Fibroblast of lung (primary cell): ENCODE data around the gene IL6R. TPM values are rescaled to one million over a fixed set of nuclear protein-coding genes. Genes with fewer than 3 reads are reported as not detected.

Experiments
- DNase-seq, 2 donors: peaks; one replicate each; pipeline versions ENCODE4 v3.0.0 to v3.0.0-alpha.2; 2010; ENCODE audit warnings: low read depth in 2 of 2
- H2AFZ ChIP-seq: 2 replicates; pipeline ENCODE4 v1.5.1; 2012; ENCODE audit warnings: low read length, control low read depth, inconsistent platforms
- H3K27ac ChIP-seq: 2 replicates; pipeline ENCODE4 v1.5.1; 2011; ENCODE audit warnings: low read length, control low read depth; ENCODE audit not compliant: insufficient read depth
- H3K27me3 ChIP-seq: 2 replicates; pipeline ENCODE4 v1.5.1; 2011; ENCODE audit warnings: mild to moderate bottlenecking, low read length; ENCODE audit not compliant: control insufficient read depth, insufficient read depth
- H3K36me3 ChIP-seq: 2 replicates; pipeline ENCODE4 v1.5.1; 2011; ENCODE audit warnings: low read length; ENCODE audit not compliant: control insufficient read depth, insufficient read depth
- H3K4me1 ChIP-seq: 2 replicates; pipeline ENCODE4 v1.5.1; 2011; ENCODE audit warnings: low read length; ENCODE audit not compliant: control insufficient read depth, insufficient read depth; ENCODE audit errors: extremely low read depth
- H3K4me2 ChIP-seq: 2 replicates; pipeline ENCODE4 v1.5.1; 2011; ENCODE audit warnings: low read length, control low read depth; ENCODE audit not compliant: insufficient read depth; ENCODE audit errors: extremely low read depth
- H3K4me3 ChIP-seq, 4 experiments: fragments of 200-600 bp in 1 of 4; sonication (generic) in 1 of 4; replicated peaks in 1 of 4; 2 replicates each; pipeline ENCODE4 v1.5.1; 2011 to 2016; ENCODE audit warnings: low read length in 4 of 4, low read depth in 3 of 4, mild to moderate bottlenecking in 3 of 4, control low read depth in 2 of 4, inconsistent platforms in 1 of 4, mixed read lengths in 1 of 4; ENCODE audit not compliant: insufficient read depth in 1 of 4; ENCODE audit errors: control extremely low read depth in 1 of 4
- H3K79me2 ChIP-seq: 2 replicates; pipeline ENCODE4 v1.5.1; 2012; ENCODE audit warnings: mild to moderate bottlenecking, low read length, inconsistent platforms; ENCODE audit not compliant: control insufficient read depth, insufficient read depth
- H3K9ac ChIP-seq: 2 replicates; pipeline ENCODE4 v1.5.1; 2011; ENCODE audit warnings: mild to moderate bottlenecking, low read length, control low read depth; ENCODE audit not compliant: insufficient read depth
- H3K9me3 ChIP-seq: 2 replicates; pipeline ENCODE4 v1.5.1; 2012; ENCODE audit warnings: low read depth, low read length; ENCODE audit not compliant: control insufficient read depth, insufficient read depth
- H4K20me1 ChIP-seq: 2 replicates; pipeline ENCODE4 v1.5.1; 2011; ENCODE audit warnings: low read length; ENCODE audit not compliant: control insufficient read depth, insufficient read depth; ENCODE audit errors: extremely low read depth
- EZH2 ChIP-seq: IDR thresholded peaks from 2 replicates; pipeline ENCODE4 v1.5.1; 2012; ENCODE audit warnings: low read length, control low read depth, mild to moderate bottlenecking; ENCODE audit errors: missing control alignments
- polyA plus RNA-seq, 2 donors: library from polyadenylated mRNA; depleted of rRNA in 1 of 2; stranded (reverse) in 1 of 2; unstranded in 1 of 2; fragments of >200 nt; gene quantifications; 2 replicates each; pipeline ENCODE4 v1.2.1, GENCODE V29; 2011 to 2012; ENCODE audit warnings: missing spikeins in 1 of 2
- total RNA-seq: library from RNA; depleted of rRNA; stranded (reverse); fragments of >200 nt; gene quantifications from 2 replicates; pipeline ENCODE4 v1.2.1, GENCODE V29; 2014
- TF ChIP-seq, protein P1 (sequence below), 2 donors: IDR thresholded peaks in 1 of 2; conservative IDR thresholded peaks in 1 of 2; 1 replicate in 1 of 2; 2 replicates in 1 of 2; pipeline ENCODE4 v1.5.1; 2011 to 2012; ENCODE audit warnings: low read length in 2 of 2, control low read depth in 1 of 2, inconsistent platforms in 1 of 2, low read depth in 1 of 2, mild to moderate bottlenecking in 1 of 2

The IL6R gene
- total and polyA plus RNA-seq, 2 donors (not counting 1 experiment from before 2014, with no cell fraction given): 21.0 to 22.7 TPM

GRCh38 chr1:154417338-154417608 lies 12.1 kb downstream of the IL6R start:
- Histone ChIP-seq H3K4me1 (peaks cover 33% of the 10 kb centered on the region), H3K27ac (no peak overlapping the region), H3K4me2 (no peak overlapping the region), H3K79me2 (peaks cover 4% of the 10 kb centered on the region), H3K4me3 (no peak overlapping the region), H3K27me3 (no peaks in the 10 kb centered on the region), H3K9ac (no peak overlapping the region), H3K9me3 (no peaks in the 10 kb centered on the region), H4K20me1 (no peaks in the 10 kb centered on the region), H2AFZ (no peak overlapping the region), H3K36me3 (no peaks in the 10 kb centered on the region)
- DNase-seq: no peak
- TF ChIP-seq, protein P1, sequence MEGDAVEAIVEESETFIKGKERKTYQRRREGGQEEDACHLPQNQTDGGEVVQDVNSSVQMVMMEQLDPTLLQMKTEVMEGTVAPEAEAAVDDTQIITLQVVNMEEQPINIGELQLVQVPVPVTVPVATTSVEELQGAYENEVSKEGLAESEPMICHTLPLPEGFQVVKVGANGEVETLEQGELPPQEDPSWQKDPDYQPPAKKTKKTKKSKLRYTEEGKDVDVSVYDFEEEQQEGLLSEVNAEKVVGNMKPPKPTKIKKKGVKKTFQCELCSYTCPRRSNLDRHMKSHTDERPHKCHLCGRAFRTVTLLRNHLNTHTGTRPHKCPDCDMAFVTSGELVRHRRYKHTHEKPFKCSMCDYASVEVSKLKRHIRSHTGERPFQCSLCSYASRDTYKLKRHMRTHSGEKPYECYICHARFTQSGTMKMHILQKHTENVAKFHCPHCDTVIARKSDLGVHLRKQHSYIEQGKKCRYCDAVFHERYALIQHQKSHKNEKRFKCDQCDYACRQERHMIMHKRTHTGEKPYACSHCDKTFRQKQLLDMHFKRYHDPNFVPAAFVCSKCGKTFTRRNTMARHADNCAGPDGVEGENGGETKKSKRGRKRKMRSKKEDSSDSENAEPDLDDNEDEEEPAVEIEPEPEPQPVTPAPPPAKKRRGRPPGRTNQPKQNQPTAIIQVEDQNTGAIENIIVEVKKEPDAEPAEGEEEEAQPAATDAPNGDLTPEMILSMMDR (conservative IDR thresholded peaks at IDR 0.05 in 1 of 2, IDR thresholded peaks at IDR 0.05 in 1 of 2; ENCODE audit: low read depth in 1 of 2, low read length in 2 of 2): no peak
- TF ChIP-seq EZH2: no peak

DNA sequence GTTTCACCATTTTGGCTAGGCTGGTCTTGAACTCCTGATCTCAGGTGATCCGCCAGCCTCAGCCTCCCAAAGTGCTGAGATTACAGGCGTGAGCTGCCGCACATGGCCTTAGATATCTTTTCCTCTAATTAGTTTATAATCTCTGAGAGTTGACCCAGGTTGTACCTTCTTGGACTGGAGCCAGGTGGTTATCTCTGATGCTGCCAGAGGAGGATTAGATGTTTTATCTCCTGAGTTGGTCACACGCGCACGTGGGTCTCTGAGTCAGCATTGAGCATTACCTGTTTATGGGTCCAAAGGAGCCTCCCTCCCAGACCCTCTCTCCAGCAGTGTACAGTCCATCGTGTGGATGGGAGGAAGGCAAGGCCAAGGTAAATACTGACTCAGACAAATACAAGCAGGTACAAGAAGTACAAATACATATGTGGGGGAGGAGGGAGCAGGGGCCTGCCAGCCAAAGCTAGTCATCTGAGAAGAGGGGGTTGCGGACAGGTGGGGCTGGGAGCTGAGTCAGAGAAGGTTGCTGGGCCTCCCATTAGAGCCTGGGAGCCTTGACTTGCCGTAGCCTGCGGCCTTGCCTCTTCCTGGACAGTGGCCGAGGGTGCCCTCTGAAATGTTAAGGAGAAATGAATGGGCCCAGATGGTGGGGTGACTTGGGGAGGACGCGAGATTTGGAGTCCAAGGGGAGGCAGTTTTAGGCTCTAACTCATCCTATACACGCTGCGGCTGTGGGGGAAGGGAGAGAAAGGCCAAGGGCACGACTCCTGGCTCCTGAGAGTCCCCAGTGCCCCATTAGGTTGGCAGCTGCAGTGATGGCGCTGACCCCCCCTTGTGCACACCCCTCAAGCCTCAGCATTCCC lies 13.1 kb downstream of the IL6R start:
- Histone ChIP-seq H3K27me3 (no peaks in the 10 kb centered on the region), H3K36me3 (no peaks in the 10 kb centered on the region), H3K9ac (no peak overlapping the region), H3K9me3 (no peaks in the 10 kb centered on the region), H3K27ac (no peak overlapping the region), H3K79me2 (peaks cover 5% of the 10 kb centered on the region), H3K4me1 (peaks cover 42% of the 10 kb centered on the region), H3K4me3 (no peak overlapping the region), H4K20me1 (no peaks in the 10 kb centered on the region), H2AFZ (no peak overlapping the region), H3K4me2 (no peak overlapping the region)
- peak in 1 of 2 donors; percentile 50 for DNase-seq
- no peak for TF ChIP-seq EZH2
- TF ChIP-seq, protein P1 (conservative IDR thresholded peaks at IDR 0.05 in 1 of 2, IDR thresholded peaks at IDR 0.05 in 1 of 2; ENCODE audit: low read depth in 1 of 2, low read length in 2 of 2): no peak

GRCh38 chr1:154418923-154419619 lies 13.9 kb downstream of the IL6R start:
- H3K9ac ChIP-seq: peak overlapping the region; percentile 37
- no peaks in the 10 kb centered on the region for H4K20me1 ChIP-seq
- TF ChIP-seq, protein P1 (conservative IDR thresholded peaks at IDR 0.05 in 1 of 2, IDR thresholded peaks at IDR 0.05 in 1 of 2; ENCODE audit: low read depth in 1 of 2, low read length in 2 of 2): no peak
- TF ChIP-seq EZH2: no peak
- H3K4me3 ChIP-seq: no peak overlapping the region
- H3K27me3 ChIP-seq: no peaks in the 10 kb centered on the region
- H3K36me3 ChIP-seq: no peaks in the 10 kb centered on the region
- H3K4me1 ChIP-seq: peaks cover 48% of the 10 kb centered on the region
- peak overlapping the region; percentile 57 for H3K4me2 ChIP-seq
- no peak overlapping the region for H2AFZ ChIP-seq
- no peak for DNase-seq
- H3K27ac ChIP-seq: peak overlapping the region; percentile 72
- H3K9me3 ChIP-seq: no peaks in the 10 kb centered on the region
- H3K79me2 ChIP-seq: peaks cover 5% of the 10 kb centered on the region
